Measurements from ENCODE around the gene BSN. TPM values are rescaled to one million over a fixed set of nuclear protein-coding genes. Genes with fewer than 3 reads are reported as not detected.

The BSN gene
- total and polyA plus RNA-seq, 2 experiments from 2014 or later: 0.50 to 5.1 TPM

DNA sequence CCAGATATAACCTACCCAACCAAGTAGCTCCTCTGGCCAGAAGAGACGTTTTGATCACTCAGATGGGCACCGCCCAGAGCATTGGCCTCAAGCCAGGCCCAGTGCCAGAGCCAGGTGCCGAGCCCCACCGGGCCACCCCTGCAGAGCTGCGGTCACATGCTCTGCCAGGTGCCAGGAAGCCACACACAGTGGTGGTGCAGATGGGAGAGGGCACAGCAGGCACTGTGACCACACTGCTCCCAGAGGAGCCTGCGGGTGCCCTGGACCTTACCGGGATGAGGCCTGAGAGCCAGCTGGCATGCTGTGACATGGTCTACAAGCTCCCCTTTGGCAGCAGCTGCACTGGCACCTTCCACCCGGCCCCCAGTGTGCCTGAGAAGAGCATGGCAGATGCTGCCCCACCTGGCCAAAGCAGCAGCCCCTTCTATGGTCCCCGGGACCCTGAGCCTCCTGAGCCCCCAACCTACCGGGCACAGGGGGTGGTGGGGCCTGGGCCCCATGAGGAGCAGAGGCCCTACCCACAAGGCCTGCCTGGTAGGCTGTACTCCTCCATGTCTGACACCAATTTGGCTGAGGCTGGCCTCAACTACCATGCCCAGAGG, 100.8 kb downstream of the BSN start (continued):
- TF ChIP-seq, protein P1, sequence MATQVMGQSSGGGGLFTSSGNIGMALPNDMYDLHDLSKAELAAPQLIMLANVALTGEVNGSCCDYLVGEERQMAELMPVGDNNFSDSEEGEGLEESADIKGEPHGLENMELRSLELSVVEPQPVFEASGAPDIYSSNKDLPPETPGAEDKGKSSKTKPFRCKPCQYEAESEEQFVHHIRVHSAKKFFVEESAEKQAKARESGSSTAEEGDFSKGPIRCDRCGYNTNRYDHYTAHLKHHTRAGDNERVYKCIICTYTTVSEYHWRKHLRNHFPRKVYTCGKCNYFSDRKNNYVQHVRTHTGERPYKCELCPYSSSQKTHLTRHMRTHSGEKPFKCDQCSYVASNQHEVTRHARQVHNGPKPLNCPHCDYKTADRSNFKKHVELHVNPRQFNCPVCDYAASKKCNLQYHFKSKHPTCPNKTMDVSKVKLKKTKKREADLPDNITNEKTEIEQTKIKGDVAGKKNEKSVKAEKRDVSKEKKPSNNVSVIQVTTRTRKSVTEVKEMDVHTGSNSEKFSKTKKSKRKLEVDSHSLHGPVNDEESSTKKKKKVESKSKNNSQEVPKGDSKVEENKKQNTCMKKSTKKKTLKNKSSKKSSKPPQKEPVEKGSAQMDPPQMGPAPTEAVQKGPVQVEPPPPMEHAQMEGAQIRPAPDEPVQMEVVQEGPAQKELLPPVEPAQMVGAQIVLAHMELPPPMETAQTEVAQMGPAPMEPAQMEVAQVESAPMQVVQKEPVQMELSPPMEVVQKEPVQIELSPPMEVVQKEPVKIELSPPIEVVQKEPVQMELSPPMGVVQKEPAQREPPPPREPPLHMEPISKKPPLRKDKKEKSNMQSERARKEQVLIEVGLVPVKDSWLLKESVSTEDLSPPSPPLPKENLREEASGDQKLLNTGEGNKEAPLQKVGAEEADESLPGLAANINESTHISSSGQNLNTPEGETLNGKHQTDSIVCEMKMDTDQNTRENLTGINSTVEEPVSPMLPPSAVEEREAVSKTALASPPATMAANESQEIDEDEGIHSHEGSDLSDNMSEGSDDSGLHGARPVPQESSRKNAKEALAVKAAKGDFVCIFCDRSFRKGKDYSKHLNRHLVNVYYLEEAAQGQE (IDR thresholded peaks at IDR 0.05; ENCODE audit: unreplicated experiment): no peak
- TF ChIP-seq, protein P2, sequence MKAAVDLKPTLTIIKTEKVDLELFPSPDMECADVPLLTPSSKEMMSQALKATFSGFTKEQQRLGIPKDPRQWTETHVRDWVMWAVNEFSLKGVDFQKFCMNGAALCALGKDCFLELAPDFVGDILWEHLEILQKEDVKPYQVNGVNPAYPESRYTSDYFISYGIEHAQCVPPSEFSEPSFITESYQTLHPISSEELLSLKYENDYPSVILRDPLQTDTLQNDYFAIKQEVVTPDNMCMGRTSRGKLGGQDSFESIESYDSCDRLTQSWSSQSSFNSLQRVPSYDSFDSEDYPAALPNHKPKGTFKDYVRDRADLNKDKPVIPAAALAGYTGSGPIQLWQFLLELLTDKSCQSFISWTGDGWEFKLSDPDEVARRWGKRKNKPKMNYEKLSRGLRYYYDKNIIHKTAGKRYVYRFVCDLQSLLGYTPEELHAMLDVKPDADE (IDR thresholded peaks at IDR 0.05): no peak
- TF ChIP-seq STAT1 (IDR thresholded peaks at IDR 0.05; ENCODE audit: unreplicated experiment): no peak
- TF ChIP-seq ZNF114 (CRISPR knock-in tag; IDR thresholded peaks at IDR 0.05): no peak
- TF ChIP-seq POLR2AphosphoS5 (IDR thresholded peaks at IDR 0.05; ENCODE audit: low read depth): no peak
- TF ChIP-seq NANOG (IDR thresholded peaks at IDR 0.05; ENCODE audit: borderline replicate concordance): no peak

DNA sequence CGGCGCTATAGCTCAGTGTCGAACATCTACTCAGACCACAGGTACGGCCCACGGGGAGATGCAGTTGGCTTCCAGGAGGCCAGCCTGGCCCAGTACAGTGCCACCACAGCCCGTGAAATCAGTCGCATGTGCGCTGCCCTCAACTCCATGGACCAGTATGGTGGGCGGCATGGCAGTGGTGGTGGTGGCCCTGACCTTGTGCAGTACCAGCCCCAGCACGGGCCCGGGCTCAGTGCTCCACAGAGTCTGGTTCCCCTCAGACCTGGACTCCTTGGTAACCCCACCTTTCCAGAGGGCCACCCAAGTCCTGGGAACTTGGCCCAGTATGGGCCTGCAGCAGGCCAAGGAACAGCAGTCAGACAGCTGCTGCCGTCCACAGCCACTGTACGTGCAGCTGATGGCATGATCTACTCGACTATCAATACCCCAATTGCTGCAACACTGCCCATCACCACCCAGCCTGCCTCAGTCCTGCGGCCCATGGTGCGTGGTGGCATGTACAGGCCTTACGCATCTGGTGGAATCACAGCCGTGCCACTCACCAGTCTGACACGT, 101.5 kb downstream of the BSN start:
- H3K27ac Mint-ChIP-seq: no peak overlapping the region
- H3K4me3 ChIP-seq: no peak overlapping the region
- H4K20me1 ChIP-seq (replicated peaks; ENCODE audit: insufficient read depth): no peaks in the 10 kb centered on the region
- DNase-seq (ENCODE audit: low spot score): no peak
- no peaks in the 10 kb centered on the region for H3K36me3 ChIP-seq (ENCODE audit: insufficient read depth)
- no peaks in the 10 kb centered on the region for H3F3A ChIP-seq (replicated peaks; ENCODE audit: low read depth)
- no peaks in the 10 kb centered on the region for H3K36me3 Mint-ChIP-seq (ENCODE audit: low read depth)
- ATAC-seq: no peak
- peaks cover 20% of the 10 kb centered on the region for H3K27me3 Mint-ChIP-seq (ENCODE audit: insufficient read depth, low read depth, poor library complexity)
- no peak overlapping the region for H3K4me3 Mint-ChIP-seq
- no peaks in the 10 kb centered on the region; the same call in 2 of the 3 replicates for H3K4me1 Mint-ChIP-seq
- no peak overlapping the region for H3K27ac ChIP-seq (ENCODE audit: low read depth)
- no peak overlapping the region for H3K4me2 ChIP-seq
- no peaks in the 10 kb centered on the region for H3K4me1 ChIP-seq (ENCODE audit: insufficient read depth)
- H2AFZ ChIP-seq: no peak overlapping the region
- H3K79me2 ChIP-seq (replicated peaks; ENCODE audit: insufficient read depth): no peaks in the 10 kb centered on the region
- no peaks in the 10 kb centered on the region for H3K9me3 Mint-ChIP-seq
- H3K9me2 ChIP-seq (ENCODE audit: insufficient read depth): no peaks in the 10 kb centered on the region
- H3K27me3 ChIP-seq (ENCODE audit: insufficient read depth): no peaks in the 10 kb centered on the region
- TF ChIP-seq EZH2 (IDR thresholded peaks at IDR 0.05; ENCODE audit: low read depth, unreplicated experiment): no peak
- TF ChIP-seq CREB1 (CRISPR knock-in tag; IDR thresholded peaks at IDR 0.05; ENCODE audit: low read depth): no peak
- TF ChIP-seq, protein P1 (IDR thresholded peaks at IDR 0.05; ENCODE audit: unreplicated experiment): no peak
- no peak for TF ChIP-seq ZNF331 (CRISPR knock-in tag; IDR thresholded peaks at IDR 0.05; ENCODE audit: low read depth)
- TF ChIP-seq NANOG (IDR thresholded peaks at IDR 0.05; ENCODE audit: borderline replicate concordance): no peak
- no peak for TF ChIP-seq STAT1 (IDR thresholded peaks at IDR 0.05; ENCODE audit: unreplicated experiment)
- TF ChIP-seq, protein P2 (IDR thresholded peaks at IDR 0.05): no peak
- TF ChIP-seq, protein P3, sequence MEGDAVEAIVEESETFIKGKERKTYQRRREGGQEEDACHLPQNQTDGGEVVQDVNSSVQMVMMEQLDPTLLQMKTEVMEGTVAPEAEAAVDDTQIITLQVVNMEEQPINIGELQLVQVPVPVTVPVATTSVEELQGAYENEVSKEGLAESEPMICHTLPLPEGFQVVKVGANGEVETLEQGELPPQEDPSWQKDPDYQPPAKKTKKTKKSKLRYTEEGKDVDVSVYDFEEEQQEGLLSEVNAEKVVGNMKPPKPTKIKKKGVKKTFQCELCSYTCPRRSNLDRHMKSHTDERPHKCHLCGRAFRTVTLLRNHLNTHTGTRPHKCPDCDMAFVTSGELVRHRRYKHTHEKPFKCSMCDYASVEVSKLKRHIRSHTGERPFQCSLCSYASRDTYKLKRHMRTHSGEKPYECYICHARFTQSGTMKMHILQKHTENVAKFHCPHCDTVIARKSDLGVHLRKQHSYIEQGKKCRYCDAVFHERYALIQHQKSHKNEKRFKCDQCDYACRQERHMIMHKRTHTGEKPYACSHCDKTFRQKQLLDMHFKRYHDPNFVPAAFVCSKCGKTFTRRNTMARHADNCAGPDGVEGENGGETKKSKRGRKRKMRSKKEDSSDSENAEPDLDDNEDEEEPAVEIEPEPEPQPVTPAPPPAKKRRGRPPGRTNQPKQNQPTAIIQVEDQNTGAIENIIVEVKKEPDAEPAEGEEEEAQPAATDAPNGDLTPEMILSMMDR (conservative IDR thresholded peaks at IDR 0.05; ENCODE audit: low read depth in 2 of 2): no peak
- TF ChIP-seq JUNB (IDR thresholded peaks at IDR 0.05; ENCODE audit: unreplicated experiment): no peak
- TF ChIP-seq POLR2AphosphoS5 (IDR thresholded peaks at IDR 0.05; ENCODE audit: low read depth): no peak
- TF ChIP-seq ZNF114 (CRISPR knock-in tag; IDR thresholded peaks at IDR 0.05): no peak
